Naive thymus-derived CD8-positive, alpha-beta T cell (primary cell): ENCODE data around the gene TESPA1. TPM values are rescaled to one million over a fixed set of nuclear protein-coding genes. Genes with fewer than 3 reads are reported as not detected.
A peak's percentile ranks its signal among the peaks of the same experiment; 100 is the strongest.

Source experiments
- ATAC-seq, 2 donors: fragments of 150-1000 bp; cut with Tn5 transposase in 1 of 2; sonication (Bioruptor Pico), chemical (Tn5 transposase) in 1 of 2; 1 replicate in 1 of 2; 2 replicates in 1 of 2; pipeline ENCODE4 v1.10.0; 2021; ENCODE audit warnings: mild to moderate bottlenecking in 2 of 2, moderate library complexity in 2 of 2
- POLR2A ChIA-PET: fragments of 350-600 bp; sonication (Branson Sonifier 250); formaldehyde crosslinking; loops from one replicate; lab custom pipeline; 2021; ENCODE audit warnings: antibody characterized with exemption; lab: Charles Lee
- DNase-seq, 10 donors: peaks; one replicate each; pipeline versions ENCODE4 v3.0.0 to v3.0.0-alpha.2; 2020 to 2022
- H3K27ac Mint-ChIP-seq, 10 donors: one replicate each; pipeline ENCODE4 v1.8.0; 2020 to 2022; ENCODE audit warnings: mild to moderate bottlenecking in 10 of 10, mixed read lengths in 10 of 10, moderate library complexity in 4 of 10, inconsistent platforms in 1 of 10
- H3K27me3 Mint-ChIP-seq, 5 donors: one replicate each; pipeline ENCODE4 v1.8.0; 2021 to 2022; ENCODE audit warnings: mixed read lengths in 5 of 5
- H3K36me3 Mint-ChIP-seq, 3 donors: one replicate each; pipeline ENCODE4 v1.8.0; 2020 to 2022; ENCODE audit warnings: mixed read lengths in 3 of 3, mild to moderate bottlenecking in 2 of 3, inconsistent platforms in 1 of 3
- H3K4me1 Mint-ChIP-seq, 4 donors: one replicate each; pipeline ENCODE4 v1.8.0; 2021 to 2022; ENCODE audit warnings: mixed read lengths in 4 of 4
- H3K4me3 Mint-ChIP-seq, 10 donors: one replicate each; pipeline ENCODE4 v1.8.0; 2020 to 2022; ENCODE audit warnings: mild to moderate bottlenecking in 10 of 10, mixed read lengths in 10 of 10, moderate library complexity in 6 of 10, inconsistent platforms in 1 of 10
- H3K9me3 Mint-ChIP-seq, 9 donors: one replicate each; pipeline ENCODE4 v1.8.0; 2020 to 2022; ENCODE audit warnings: mixed read lengths in 9 of 9, mild to moderate bottlenecking in 3 of 9, inconsistent platforms in 1 of 9, moderate library complexity in 1 of 9
- polyA plus RNA-seq, 3 donors: library from polyadenylated mRNA; unstranded; fragments of 300-500 nt; fragmentation: Illumina TruSeq; gene quantifications; one replicate each; pipeline ENCODE4 v1.2.3, GENCODE V29; 2021
- total RNA-seq, 8 experiments: library from RNA in 2 of 8; stranded (reverse) in 2 of 8; gene quantifications; one replicate each; pipeline ENCODE4 v1.2.3 and lab custom pipeline; 2021 to 2026

The TESPA1 gene
- total and polyA plus RNA-seq, 5 experiments from 2014 or later: 83.1 to 253 (median 245) TPM

DNA sequence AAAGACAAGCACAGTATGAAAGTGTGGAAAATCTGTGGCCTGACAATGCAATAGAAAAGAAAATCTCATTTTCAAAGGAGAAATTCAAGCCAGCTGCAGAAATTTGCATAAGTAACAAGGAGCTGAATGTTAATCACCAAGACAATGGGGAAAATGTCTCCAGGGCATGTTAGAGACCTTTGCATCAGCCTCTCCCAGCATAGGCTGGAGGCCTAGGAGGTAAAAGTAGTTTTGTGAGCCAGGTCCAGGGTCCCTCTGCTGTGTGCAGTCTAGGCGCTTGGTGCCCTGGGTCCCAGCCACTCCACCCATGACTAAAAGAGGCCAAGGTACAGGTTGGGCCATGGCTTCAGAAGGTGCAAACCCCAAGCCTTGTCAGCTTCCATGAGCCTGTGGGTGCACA, 58.3 kb downstream of the TESPA1 start:
- Mint-ChIP-seq H3K36me3 (peaks cover 0 to 26% (median 22%) of the 10 kb centered on the region in 3 donors), H3K27me3 (no peaks in the 10 kb centered on the region), H3K4me1 (peaks cover 0 to 5% (median 1%) of the 10 kb centered on the region in 4 donors), H3K27ac (peak overlapping the region in 1 of 10 donors; percentile 77), H3K4me3 (no peak overlapping the region), H3K9me3 (peaks cover 5 to 25% (median 19%) of the 10 kb centered on the region in 9 donors)
- DNase-seq (no peak), ATAC-seq (no peak)
- POLR2A ChIA-PET: interaction anchor here (0.7 kb wide), 1 partner anchor 10 kb away, joined by 3 read pairs; no protein-coding TSS in a partner anchor

DNA sequence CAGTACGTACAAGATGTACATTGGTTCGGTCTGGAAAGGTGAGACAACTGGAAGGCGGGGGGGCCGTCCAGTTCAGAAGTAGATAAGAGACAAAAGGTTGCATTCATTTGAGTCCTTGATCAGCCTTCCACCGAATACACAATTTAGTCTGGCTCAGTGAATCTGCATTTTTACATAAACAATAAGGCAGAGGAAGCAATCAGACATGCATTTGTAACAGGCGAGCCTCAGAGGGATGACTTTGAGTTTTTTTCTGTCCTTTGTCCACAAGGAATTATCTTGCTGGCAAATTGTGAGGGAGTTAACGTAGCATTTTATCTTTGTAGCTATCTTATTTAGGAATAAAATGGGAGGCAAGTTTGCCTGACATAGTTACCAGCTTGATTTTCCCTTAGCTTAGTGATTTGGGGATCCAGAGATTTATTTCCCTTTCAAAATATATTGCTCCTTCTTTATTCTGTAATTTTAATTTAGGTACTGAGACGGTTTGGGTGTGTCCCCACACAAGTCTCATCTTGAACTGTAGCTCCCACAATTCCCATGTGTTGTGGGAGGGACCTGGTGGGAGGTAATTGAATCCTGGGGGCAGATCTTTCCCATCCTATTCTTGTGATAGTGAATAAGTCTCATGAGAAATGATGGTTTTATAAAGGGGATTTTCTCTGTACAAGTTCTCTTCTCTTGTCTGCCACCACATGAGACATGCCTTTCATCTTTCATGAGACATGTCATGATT, 59.4 kb downstream of the TESPA1 start:
- no peak overlapping the region for H3K4me3 Mint-ChIP-seq
- H3K36me3 Mint-ChIP-seq: peaks cover 0 to 15% (median 11%) of the 10 kb centered on the region in 3 donors
- H3K4me1 Mint-ChIP-seq: peaks cover 0 to 5% (median 1%) of the 10 kb centered on the region in 4 donors
- no peaks in the 10 kb centered on the region for H3K27me3 Mint-ChIP-seq
- DNase-seq (no peak), ATAC-seq (no peak)
- POLR2A ChIA-PET: no interaction called here
- no peak overlapping the region for H3K27ac Mint-ChIP-seq
- H3K9me3 Mint-ChIP-seq: peaks cover 5 to 16% (median 10%) of the 10 kb centered on the region in 9 donors

DNA sequence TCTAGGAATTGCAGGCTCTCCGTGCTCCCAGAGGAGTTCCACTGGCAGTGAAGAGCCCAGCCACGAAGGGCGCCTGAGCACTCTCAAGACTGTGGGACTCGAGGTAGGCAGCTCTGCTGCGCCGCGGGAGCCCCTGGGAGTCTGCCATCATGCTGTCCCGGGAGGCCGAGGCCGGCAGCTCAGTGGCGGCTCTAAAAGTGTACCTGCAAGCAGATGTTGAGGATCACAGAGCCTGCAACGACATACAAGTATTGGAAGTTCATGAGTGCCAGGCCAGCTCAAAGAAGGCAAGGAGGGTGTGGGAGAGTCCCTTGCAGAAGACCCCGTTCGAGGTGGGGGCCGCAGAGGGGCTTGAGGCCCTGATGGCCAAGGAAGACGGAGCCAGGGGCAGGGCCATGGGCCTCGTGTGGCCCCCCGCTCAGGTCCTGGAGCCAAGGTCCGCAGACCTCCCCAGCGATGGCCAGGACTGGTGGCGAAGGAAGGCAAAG, 67.5 kb downstream of the TESPA1 start:
- POLR2A ChIA-PET: no interaction called here

More for the DNA sequence above, 67.5 kb downstream of the TESPA1 start:
- Mint-ChIP-seq H3K36me3 (peaks cover 0 to 12% (median 4%) of the 10 kb centered on the region in 3 donors), H3K27me3 (no peaks in the 10 kb centered on the region), H3K27ac (no peak overlapping the region), H3K9me3 (peaks cover 0 to 16% (median 4%) of the 10 kb centered on the region in 9 donors), H3K4me1 (no peaks in the 10 kb centered on the region), H3K4me3 (no peak overlapping the region)
- DNase-seq (no peak), ATAC-seq (no peak)

Other genes starting within 250 kb of the TESPA1 start
- not detected for gene MUCL1, start 130.2 kb downstream of the TESPA1 start, total RNA-seq
- not detected for gene MUCL1, start 130.2 kb downstream of the TESPA1 start, polyA plus RNA-seq
- gene NEUROD4, start 35.2 kb upstream of the TESPA1 start, total RNA-seq: not detected
- gene NEUROD4, start 35.2 kb upstream of the TESPA1 start, polyA plus RNA-seq: not detected
- gene OR9K2, start 141.6 kb upstream of the TESPA1 start, total RNA-seq: not detected
- gene OR9K2, start 141.6 kb upstream of the TESPA1 start, polyA plus RNA-seq: not detected
- not detected for gene OR10A7, start 236.3 kb upstream of the TESPA1 start, total RNA-seq
- gene OR10A7, start 236.3 kb upstream of the TESPA1 start, polyA plus RNA-seq: not detected